ENCODE results near the gene XRCC6. TPM values are rescaled to one million over a fixed set of nuclear protein-coding genes. Genes with fewer than 3 reads are reported as not detected.

XRCC6 gene
- total and polyA plus RNA-seq, 2 of the 4 experiments (the other 2 are of a cell fraction) = 202 to 401 TPM

DNA sequence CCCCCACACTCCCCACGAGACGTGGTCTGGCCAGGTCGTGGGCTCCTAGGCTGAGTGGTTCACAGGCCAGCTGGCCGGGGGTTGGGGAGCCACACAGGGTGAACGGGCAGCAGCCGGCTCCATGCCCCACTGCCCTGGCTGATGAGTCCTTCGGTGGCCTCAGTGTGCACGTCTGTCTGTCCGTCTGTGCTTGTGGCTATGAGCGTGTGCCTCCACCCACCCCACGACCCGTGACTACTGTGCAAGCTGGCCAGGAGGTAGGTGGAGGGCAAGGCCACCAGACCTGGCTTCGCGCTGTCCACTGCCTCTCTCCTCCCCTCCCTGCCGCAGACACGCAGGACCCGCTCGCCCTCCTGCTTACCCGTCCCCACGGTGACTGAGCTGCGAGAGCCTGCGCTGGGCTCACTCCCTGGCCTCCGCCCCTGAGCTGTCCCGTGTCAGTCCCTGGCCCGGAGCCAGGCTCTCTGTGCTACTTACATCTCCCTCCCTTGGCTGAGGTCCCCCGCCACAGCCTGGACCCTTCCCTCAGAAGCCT is 46.2 kb upstream of the XRCC6 start:
- CTCF ChIA-PET = no interaction called here
- peak; percentile 19 for ATAC-seq (ENCODE audit: low read depth)

More for the DNA sequence above, 46.2 kb upstream of the XRCC6 start:
- no peak overlapping the region for H3K4me2 ChIP-seq (ENCODE audit: low read depth, low read length)
- peak overlapping the region; percentile 16; the same call in 1 of the 2 replicates for H3K4ac ChIP-seq (ENCODE audit: low read depth, low read length)
- H3K9ac ChIP-seq (ENCODE audit: low read depth, low read length) = no peak overlapping the region
- no peak overlapping the region for H4K5ac ChIP-seq (ENCODE audit: low read depth, low read length)
- POLR2A ChIA-PET (ENCODE audit: unreplicated experiment) = no interaction called here
- no peak overlapping the region for H3K4me3 ChIP-seq (ENCODE audit: insufficient read depth, low read depth, low read length)
- peak; percentile 19 for DNase-seq
- H3K9me1 ChIP-seq (ENCODE audit: insufficient read depth, low read length) = no peaks in the 10 kb centered on the region; the same call in 1 of the 2 replicates
- H3K36me3 ChIP-seq (ENCODE audit: control insufficient read depth, insufficient read depth, low read length) = peaks cover 69% of the 10 kb centered on the region
- no peak overlapping the region for H2BK120ac ChIP-seq (ENCODE audit: low read depth, low read length)
- in situ Hi-C loops (cut with MboI; ENCODE audit: low sequenced_read_pairs) (no loop called here), intact Hi-C loops (cut with micrococcal nuclease) (no loop called here), dilution Hi-C loops (cut with HindIII; ENCODE audit: low sequenced_read_pairs, unreplicated experiment) (no loop called here)
- no peak overlapping the region for H2BK15ac ChIP-seq (ENCODE audit: low read depth, low read length)
- H2AFZ ChIP-seq (replicated peaks; ENCODE audit: low read length, poor library complexity) = no peak overlapping the region
- no peaks in the 10 kb centered on the region for H3K9me3 ChIP-seq (ENCODE audit: control insufficient read depth, insufficient read depth, low read length)
- H3K4me1 ChIP-seq (ENCODE audit: control insufficient read depth, insufficient read depth, low read length) = peaks cover 7% of the 10 kb centered on the region; the same call in 1 of the 2 replicates
- peak overlapping the region; percentile 89 for H2AK9ac ChIP-seq (replicated peaks; ENCODE audit: low read depth, low read length, poor library complexity)
- H3K27me3 ChIP-seq (ENCODE audit: control insufficient read depth, insufficient read depth, low read length) = no peaks in the 10 kb centered on the region
- no peak overlapping the region for H4K91ac ChIP-seq (ENCODE audit: insufficient read depth, low read depth, low read length)
- H2BK5ac ChIP-seq (ENCODE audit: low read depth, low read length, poor library complexity, severe bottlenecking) = no peak overlapping the region
- H3K18ac ChIP-seq (ENCODE audit: low read depth, low read length) = no peak overlapping the region
- no peak overlapping the region for H2AK5ac ChIP-seq (ENCODE audit: low read depth, low read length)
- no peak overlapping the region for H3K14ac ChIP-seq (replicated peaks; ENCODE audit: low read depth, low read length)
- BruUV-seq (replicated peaks) = no TSS peak
- H3K23ac ChIP-seq (ENCODE audit: low read depth, low read length) = no peak overlapping the region
- WGBS, 2 experiments (ENCODE audit: extremely low coverage in 2 of 2, insufficient read length in 1 of 2) = 50% methylated on average over 10 of the region's 26 CpGs; no CpG with 5 or more reads in 1 of the 2 experiments
- H3K79me1 ChIP-seq (ENCODE audit: low read depth in 1 of 2, low read length in 2 of 2) = peaks cover under 1 to 34% of the 10 kb centered on the region in 2 experiments
- H2BK20ac ChIP-seq (ENCODE audit: low read depth, low read length) = no peak overlapping the region
- no peak overlapping the region for H3K56ac ChIP-seq (ENCODE audit: extremely low read depth, insufficient read depth, low read length)
- no peaks in the 10 kb centered on the region; the same call in none of the 2 replicates for H4K20me1 ChIP-seq (ENCODE audit: insufficient read depth, low read length)
- H3K27ac ChIP-seq (ENCODE audit: insufficient read depth, low read length) = no peak overlapping the region
- no peak for TF ChIP-seq RCOR1 (IDR thresholded peaks at IDR 0.05; ENCODE audit: insufficient replicate concordance, low read length)
- no peak for TF ChIP-seq MXI1 (IDR thresholded peaks at IDR 0.05; ENCODE audit: borderline replicate concordance, low read depth, low read length)
- TF ChIP-seq SMC3 (IDR thresholded peaks at IDR 0.05; ENCODE audit: low read depth, low read length) = no peak
- TF ChIP-seq, protein P1, sequence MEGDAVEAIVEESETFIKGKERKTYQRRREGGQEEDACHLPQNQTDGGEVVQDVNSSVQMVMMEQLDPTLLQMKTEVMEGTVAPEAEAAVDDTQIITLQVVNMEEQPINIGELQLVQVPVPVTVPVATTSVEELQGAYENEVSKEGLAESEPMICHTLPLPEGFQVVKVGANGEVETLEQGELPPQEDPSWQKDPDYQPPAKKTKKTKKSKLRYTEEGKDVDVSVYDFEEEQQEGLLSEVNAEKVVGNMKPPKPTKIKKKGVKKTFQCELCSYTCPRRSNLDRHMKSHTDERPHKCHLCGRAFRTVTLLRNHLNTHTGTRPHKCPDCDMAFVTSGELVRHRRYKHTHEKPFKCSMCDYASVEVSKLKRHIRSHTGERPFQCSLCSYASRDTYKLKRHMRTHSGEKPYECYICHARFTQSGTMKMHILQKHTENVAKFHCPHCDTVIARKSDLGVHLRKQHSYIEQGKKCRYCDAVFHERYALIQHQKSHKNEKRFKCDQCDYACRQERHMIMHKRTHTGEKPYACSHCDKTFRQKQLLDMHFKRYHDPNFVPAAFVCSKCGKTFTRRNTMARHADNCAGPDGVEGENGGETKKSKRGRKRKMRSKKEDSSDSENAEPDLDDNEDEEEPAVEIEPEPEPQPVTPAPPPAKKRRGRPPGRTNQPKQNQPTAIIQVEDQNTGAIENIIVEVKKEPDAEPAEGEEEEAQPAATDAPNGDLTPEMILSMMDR (conservative IDR thresholded peaks at IDR 0.05; ENCODE audit: low read depth, low read length) = no peak
- TF ChIP-seq CHD1 (IDR thresholded peaks at IDR 0.05; ENCODE audit: low read depth, low read length) = no peak
- no peak for TF ChIP-seq BHLHE40 (IDR thresholded peaks at IDR 0.05; ENCODE audit: low read depth, low read length)
- TF ChIP-seq NFE2L2 (IDR thresholded peaks at IDR 0.05; ENCODE audit: low read depth, low read length) = no peak
- no peak for TF ChIP-seq USF2 (IDR thresholded peaks at IDR 0.05; ENCODE audit: low read depth, low read length)
- TF ChIP-seq RAD21 (IDR thresholded peaks at IDR 0.05; ENCODE audit: low read length) = no peak
- H4K8ac ChIP-seq (ENCODE audit: low read depth in 2 of 2, low read length in 2 of 2) = no peak overlapping the region
